Upper lobe of left lung (tissue), 4 donors: ENCODE data around the gene LTBP1.

Source experiments
- CTCF ChIP-seq, 6 experiments: fragments of 450-650 bp in 4 of 6; fragments of 200-600 bp in 2 of 6; sonication (generic) in 2 of 6; IDR thresholded peaks; one replicate each; pipeline ENCODE4 v1.5.1; 2016 to 2019; ENCODE audit warnings: antibody characterized with exemption in 6 of 6
- EP300 ChIP-seq, 4 donors: sonication (generic); formaldehyde crosslinking; IDR thresholded peaks; one replicate each; pipeline ENCODE4 v1.5.1; 2017; ENCODE audit warnings: antibody characterized with exemption in 4 of 4, control low read depth in 2 of 4
- POLR2A ChIP-seq, 4 donors: fragments of 450-650 bp; IDR thresholded peaks; one replicate each; pipeline ENCODE4 v1.5.1; 2016 to 2017; ENCODE audit warnings: antibody characterized with exemption in 4 of 4, mild to moderate bottlenecking in 2 of 4

GRCh38 chr2:33334083-33334482, 387.3 kb downstream of the LTBP1 start:
- no peak for TF ChIP-seq EP300 (IDR thresholded peaks at IDR 0.05)
- TF ChIP-seq CTCF (IDR thresholded peaks at IDR 0.05) = no peak
- TF ChIP-seq POLR2A (IDR thresholded peaks at IDR 0.05) = no peak
